IPS DF 19.7 (cell line): ENCODE results near the gene DDIAS.
A peak's percentile ranks its signal among the peaks of the same experiment; 100 is the strongest.
"Not testable (repeated sequence)": the region's sequence is repeated elsewhere in the genome, so short reads cannot be mapped to it uniquely, and the experiment has no call there.

Experiments used
- DNase-seq: peaks from one replicate; pipeline ENCODE4 v3.0.0-alpha.2; 2013; ENCODE audit warnings: low read depth, low spot score

DDIAS gene

DNA sequence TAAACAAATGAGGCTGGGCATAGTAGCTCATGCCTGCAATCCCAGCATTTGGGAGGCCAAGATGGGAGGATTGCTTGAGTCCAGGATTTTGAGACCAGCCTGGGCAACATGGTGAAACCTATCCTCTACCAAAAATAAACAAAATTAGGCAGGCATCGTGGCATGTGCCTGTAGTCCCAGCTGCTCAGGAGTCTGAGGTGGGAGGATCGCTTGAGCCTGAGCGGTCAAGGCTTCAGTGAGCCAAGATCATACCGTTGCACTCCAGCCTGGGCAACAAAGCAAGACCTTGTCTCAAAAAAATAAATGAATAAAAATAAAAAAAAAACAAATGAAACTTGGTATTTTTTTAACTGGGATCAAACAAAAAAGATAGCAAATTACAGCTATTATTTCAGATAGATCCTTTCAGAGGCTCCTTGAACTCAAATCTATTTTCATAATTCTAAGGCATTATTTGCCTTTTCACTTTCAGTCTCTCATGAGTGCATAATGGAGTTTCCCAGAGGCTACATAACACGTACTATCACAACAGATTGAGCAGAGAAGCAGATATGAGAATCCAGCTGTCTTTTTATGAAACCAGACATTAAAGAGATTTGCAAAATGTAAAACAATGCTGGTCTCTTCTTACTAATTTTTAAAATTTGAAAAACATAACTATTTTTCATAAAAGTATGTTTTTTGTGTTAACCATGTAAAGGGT is 23.1 kb downstream of the DDIAS start:
- DNase-seq: no peak

DNA sequence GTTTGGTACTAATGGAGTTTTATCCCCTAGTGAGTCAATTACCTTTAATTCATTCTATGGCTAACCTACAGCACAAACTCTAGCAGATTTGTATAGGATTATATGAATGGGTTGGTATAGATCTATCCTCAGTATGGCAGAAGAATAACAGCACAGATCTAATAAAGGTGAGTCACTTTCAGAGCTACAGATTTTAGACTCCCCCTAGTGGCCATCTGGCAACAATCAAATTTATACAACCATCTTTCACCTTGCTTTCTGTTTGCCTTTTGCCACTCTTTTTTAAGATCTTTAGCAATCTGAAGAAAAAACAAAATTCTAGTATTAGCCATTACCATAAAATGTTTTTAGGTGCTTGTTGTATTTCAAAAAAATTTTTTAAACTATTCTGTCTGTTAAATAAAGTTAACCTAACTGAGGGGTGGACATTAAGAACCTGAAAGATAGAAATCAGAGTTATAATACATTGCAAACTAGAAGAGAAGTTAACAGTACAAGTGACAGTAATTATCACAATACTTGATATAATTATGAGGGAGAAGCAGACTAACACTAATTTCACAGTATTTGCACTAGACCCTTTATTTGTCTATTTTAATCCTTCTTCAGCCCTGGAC is 25.8 kb downstream of the DDIAS start:
- no peak for DNase-seq

DNA sequence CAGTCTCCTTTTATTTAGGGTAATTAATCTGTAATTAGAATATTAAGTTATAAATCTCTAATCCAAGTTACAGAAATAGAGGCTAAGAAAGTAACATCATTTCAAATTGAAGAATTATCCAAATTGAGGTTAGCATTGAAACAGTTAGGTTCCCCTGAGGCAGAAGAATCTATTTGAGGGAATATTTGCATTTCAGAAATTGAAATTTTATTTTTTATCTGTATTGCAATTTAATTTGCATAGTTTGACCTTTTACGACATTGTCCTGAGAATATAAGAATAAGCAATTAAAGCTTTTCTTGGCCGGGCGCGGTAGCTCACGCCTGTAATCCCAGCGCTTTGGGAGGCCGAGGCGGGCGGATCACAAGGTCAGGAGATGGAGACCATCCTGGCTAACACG is 27.6 kb downstream of the DDIAS start:
- no peak for DNase-seq

DNA sequence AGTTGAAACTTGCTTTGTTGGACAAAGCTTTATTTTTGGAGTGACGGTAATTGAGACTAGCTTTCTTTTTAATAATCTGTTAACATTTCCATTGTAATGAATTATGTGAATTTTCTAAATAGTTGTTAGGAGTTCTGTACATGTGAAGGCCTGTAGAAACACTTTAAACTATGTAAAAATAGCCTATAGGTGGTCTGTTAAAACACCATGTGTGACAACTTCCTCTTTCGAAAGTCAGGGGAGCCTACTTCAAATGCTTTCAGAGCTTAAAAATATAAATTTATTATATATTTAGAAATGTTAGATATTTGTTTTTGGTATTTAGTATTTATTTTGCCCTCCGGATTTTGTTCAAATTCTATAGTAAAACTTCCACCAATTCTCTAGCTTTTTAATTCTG is 28.7 kb downstream of the DDIAS start:
- DNase-seq: no peak

DNA sequence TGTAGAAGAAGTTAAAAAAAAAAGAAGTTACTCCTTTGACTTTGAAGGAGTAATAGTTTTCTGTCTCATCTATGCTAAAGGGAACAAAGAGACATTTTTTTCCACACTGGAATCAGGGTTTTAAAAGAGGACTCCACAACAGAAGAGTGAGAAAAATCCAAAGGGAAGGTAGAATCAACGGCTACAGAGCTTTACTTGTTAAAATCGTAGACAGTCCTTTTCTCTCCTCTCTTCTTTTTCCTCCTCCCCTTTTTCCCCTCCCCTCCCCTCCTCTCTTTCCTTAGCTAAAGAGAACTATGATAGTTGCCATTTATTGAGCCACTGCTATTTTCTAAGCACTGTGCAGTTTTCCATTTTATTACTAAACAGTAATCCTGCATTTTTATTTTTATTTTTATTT is 29.2 kb downstream of the DDIAS start:
- no peak for DNase-seq

DNA sequence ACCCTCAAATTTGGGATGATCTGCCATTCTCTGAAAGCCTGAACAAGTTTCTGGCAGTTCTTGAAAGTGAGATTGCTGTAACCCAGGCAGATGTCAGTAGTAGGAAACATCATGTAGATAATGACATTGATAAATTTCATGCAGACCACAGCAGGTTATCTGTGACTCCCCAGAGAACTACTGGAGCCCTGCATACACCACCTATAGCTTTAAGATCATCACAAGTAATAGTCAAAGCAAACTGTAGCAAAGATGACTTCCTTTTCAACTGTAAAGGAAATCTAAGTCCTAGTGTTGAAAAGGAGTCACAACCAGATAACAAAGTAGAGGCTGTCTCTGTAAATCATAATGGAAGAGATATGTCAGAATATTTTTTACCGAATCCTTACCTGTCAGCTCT is 31.0 kb downstream of the DDIAS start:
- no peak for DNase-seq

DNA sequence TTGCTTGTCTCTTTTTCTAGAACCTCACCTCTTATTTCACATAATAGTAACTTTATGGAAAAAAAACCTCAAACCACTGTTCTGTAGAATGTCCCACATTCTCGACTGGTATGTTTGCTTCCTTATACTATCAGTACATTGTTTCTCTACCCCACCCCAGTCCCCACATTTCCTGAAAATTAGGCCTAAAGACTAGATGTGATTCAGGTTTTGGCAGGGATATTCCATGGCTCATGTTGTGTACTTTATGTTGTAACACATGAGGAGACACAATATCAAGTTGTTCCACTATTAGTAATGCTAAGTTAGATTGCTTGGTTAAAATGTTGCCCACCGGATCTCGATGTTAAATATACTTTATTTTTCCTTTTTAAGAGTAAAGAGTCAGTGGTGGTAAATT is 34.7 kb downstream of the DDIAS start:
- DNase-seq: no peak

DNA sequence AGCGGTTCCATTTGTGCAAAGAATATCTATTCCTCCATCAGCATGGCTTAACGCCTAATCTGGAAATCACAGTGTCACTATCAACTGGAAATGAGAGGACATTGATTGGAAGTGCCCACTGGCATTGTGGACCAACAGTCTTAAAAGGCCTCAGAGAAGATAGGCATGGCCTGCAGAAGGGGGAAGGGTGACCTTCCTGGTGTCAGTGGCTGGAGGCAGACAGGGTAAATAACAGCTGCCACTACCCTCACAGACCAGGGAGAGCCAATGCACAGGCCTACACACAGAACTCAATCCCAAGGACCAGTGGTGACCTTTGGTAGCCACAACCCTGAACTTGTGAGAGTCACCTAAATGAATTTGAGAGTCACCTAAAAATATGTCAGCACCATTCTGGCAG is 36.0 kb downstream of the DDIAS start:
- DNase-seq: no peak

DNA sequence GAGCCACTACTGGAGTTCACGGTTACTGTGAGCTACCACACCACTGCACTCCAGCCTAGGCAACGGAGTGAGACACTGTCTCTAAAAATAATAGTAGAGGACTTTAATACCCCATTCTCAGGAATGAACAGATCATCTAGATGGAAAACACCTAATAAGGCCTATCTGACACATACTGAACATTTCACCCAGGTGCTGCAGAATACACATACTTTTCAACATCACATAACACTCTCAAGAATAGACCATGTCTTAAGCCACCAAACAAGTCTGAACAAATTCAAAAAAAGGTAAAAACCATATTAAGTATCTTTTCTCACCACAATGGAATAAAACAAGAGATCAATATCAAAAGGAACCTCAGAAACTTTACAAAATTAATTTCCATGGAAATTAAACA is 37.9 kb downstream of the DDIAS start:
- no peak for DNase-seq

DNA sequence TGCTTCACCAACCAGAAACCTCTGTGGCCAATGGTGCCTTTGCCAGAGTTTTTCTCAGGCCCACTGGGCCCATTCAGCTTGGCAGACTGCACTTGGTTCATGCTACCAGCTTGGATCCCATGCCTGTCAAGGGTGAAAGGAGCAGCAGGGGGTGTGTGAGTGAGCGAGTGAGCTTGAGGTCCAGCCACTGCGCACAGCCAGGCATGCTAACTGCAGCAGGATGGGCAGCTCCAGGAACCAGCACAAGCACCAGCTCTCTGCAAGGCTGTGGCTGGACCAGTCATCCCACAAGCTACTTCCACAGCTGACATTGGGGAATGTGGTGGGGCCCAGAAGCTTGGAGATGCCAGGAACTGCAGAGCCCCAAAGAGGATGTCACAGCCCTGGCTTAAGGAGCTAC is 40.8 kb downstream of the DDIAS start:
- no peak for DNase-seq

DNA sequence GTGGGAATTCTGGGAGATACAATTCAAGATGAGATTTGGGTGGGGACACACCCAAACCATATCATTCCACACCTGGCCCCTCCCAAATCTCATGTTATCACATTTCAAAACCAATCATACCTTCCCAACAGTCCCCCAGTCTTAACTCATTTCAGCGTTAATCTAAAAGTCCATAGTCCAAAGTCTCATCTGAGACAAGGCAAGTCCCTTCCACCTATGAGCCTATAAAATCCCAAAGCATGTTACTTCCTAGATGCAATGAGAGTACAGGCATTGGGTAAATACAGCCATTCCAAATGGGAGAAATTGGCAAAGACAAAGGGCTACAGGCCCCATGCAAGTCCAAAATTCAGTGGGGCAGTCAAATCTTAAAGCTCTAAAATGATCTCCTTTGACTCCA is 41.9 kb downstream of the DDIAS start:
- not testable (repeated sequence) for DNase-seq

DNA sequence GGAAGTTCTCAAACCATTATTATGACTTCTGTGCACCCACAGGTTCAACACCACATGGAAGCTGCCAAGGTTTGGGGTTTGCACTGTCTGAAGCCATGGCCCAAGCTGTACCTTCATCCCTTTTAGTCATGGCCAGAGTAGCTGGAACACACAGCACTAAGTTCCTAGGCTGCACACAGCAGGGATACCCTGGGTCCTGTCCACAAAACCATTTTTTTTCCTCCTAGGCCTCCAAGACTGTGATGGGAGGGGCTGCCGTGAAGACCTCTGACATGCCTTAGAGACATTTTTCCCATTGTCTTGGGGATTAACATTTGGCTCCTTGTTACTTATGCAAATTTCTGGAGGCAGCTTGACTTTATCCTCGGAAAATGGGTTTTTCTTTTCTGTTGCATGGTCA is 42.7 kb downstream of the DDIAS start:
- DNase-seq: no peak

DNA sequence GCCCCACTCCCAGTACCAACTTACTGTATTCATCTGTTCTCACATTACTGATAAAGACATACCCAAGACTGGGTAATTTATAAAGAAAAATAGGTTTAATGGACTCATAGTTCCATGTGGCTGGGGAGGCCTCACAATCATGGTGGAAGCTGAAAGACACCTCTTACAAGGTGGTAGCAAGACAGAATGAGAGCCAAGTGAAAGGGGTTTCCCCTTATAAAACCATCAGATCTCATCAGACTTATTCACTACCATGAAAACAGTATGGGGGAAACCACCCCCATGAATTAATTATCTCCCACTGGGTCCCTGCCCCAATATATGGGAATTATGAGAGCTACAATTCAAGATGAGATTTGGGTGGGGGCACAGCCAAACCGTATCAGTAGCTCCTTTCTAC is 43.5 kb downstream of the DDIAS start:
- DNase-seq: not testable (repeated sequence)

DNA sequence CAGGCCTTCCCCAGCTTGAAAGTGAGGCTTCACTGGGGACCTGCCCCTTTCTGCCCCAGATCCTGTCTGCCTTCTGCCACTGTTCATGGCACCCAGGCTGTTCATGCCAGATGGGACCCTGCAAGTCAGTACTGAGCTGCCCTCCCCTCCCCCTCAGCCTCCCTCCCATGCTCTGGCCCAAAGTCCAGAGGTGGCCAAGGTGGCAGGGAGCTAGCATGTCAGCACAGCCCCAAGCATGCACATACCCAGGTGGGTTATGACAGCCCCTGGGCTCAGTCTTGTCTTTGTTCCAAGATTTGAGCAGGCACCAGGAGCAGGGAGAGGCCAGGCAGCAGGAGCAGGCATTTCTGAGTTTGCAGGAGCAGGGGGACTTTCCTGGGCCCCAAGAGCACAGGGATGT is 44.1 kb downstream of the DDIAS start:
- no peak for DNase-seq

DNA sequence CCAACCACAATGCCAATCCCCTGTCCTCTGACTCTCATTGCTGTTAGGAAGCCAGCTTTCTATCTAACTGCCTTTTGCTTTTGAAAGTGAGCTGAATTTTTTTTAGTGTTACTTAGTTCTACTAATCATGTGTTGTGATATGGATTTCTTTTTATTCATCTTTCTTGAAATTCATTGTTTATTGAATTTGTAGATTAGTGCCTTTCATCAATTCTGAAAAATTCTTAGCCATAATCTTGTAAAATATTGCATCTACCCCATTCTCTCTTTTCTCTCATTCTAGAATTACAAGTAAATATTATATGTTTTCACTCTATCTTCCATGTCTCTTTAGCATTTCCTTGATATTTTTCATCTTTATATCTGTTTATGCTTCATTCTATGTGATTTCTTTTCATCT is 47.8 kb downstream of the DDIAS start:
- DNase-seq: no peak

DNA sequence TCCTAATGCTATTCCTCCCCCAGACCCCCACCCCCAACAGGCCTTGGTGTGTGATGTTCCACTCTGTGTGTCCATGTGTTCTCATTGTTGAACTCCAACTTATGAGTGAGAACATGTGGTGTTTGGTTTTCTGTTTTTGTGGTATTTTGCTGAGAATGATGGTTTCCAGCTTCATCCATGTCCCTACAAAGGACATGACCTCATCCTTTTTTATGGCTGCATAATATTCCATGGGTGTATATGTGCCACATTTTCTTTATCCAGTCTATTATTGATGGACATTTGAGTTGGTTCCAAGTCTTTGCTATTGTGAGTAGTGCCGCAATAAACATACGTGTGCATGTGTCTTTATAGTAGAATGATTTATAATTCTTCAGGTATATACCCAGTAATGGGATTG is 49.0 kb downstream of the DDIAS start:
- DNase-seq: not testable (repeated sequence)

DNA sequence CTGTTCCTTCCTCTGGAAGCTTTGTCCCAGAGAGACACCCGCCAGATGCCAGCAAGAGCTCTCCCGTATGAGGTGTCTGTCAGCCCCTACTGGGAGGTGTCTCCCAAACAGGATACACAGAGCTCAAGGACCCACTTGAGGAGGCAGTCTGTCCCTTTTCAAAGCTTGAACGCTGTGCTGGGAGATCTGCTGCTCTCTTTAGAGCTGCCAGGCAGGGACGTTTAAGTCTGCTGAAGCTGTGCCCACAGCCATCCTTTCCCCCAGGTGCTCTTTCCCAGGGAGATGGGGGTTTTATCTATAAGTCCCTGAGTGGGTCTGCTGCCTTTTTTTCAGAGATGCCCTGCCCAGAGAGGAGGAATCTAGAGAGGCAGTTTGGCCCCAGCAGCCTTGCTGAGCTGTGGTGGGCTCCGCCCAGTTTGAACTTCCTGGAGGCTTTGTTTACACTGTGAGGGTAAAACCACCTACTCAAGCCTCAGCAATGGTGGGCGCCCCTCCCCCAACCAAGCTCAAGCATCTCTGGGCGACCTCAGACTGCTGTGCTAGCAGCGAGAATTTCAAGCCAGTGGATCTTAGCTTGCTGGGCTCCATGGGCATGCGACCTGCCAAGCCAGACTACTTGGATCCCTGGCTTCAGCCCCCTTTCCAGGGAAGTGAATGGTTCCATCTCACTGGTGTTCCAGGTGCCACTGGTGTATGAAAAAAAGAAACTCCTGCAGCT is 54.4 kb downstream of the DDIAS start:
- peak; percentile 17 for DNase-seq

DNA sequence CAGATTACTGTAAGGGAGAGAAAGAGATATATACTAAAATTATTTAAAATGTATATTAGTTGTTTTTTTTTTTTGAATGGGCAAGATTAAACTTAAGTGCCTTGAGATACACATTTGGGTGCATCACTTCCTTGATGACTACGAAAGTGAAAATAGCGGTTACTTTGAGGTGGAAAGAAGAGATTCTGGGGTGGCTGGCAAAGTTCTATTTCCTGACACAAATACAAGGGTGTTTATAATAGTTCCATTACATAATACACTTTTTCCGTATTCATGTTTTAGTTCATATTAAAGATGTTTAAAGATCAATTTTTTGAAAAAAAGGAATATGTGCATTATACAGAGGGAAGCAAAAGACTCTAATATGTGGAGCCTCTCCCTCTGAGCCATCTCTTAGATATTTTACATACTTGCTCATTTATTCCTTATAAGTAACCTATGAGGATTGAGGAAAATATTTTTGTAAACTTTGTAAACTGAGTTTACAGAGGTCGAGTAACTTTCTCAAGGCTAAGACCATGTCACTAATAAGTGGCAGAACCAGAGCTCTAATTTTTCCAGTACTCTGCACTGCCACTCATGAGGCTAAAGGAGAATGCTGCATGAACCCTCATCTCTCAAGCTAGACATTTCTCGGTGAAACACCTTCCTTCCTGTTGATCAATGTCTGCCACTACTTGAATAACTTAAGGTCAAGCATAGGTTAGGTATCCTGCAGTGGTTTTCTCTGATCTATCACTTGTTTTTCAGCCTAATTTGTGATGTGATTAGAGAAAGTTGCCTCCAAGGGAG is 58.6 kb downstream of the DDIAS start:
- no peak for DNase-seq

DNA sequence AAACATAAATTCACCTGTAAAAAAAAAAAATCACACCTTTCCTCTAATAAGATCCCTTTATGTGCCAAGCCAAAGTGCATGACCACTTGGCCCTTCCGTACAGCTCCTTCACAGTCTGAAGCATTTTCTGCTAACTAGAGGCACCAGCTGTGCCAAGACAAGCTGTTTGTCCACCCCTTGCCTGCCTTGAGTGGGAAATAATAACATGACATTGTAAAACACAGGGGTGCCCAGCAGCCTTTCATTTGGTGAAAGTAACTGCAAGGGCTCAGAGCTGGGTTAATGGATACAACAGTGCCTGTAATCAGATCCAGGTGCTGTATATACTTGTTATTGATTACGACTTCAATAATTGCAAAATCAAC is 59.2 kb downstream of the DDIAS start:
- no peak for DNase-seq

DNA sequence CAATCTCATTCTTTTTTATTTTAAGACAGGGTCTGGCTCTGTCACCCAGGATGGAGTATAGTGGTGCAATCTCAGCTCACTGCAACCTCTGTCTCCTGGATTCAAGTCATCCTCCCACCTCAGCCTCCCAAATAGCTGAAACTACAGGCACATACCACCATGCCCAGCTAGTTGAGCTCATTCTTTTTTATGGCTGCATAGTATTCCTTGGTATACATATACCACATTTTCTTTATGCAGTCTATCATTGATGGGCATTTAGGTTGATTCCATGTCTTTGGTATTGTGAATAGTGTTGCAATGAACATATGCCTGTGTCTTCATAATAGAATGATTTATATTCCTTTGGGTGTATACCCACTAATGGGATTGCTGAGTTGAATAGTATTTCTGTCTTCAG is 60.5 kb downstream of the DDIAS start:
- not testable (repeated sequence) for DNase-seq

DNA sequence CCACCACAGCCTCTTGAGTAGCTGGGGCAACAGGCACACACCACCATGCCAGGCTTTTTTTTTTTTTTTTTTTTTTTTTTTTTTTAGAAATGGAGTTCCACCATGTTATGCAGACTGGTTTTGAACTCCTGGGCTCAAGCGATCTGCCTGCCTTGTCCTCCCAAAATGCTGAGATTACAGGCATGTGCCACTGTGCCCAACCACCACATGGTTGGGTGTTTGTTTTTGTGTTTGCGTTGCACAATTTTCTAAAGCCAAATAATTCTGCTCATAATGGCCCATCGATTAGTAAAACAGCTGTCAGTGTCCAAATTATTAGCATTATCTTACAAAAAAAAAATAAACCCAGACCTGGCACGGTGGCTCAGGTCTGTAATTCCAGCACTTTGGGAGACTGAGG is 65.8 kb downstream of the DDIAS start:
- DNase-seq: no peak

DNA sequence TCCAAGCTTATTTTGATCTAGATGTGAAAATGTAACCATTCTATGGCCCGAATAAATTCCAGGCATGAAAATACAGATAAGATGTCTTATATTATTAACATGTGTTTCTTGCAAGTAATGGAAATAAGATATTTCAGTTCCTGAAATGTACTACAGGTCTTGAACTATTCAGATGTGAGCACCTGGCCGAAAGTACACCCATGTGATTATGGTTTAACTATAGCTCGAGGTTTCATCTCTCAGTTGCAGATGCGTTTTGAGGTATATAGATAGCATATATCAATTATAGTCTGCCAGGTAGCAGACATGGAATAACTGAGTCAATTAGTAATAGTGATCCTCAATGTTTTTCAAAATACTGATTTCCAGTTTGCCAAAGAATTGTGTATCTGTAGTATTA is 68.3 kb downstream of the DDIAS start:
- DNase-seq: no peak
